Measurements from ENCODE around the gene ADAMTS9.

DNA sequence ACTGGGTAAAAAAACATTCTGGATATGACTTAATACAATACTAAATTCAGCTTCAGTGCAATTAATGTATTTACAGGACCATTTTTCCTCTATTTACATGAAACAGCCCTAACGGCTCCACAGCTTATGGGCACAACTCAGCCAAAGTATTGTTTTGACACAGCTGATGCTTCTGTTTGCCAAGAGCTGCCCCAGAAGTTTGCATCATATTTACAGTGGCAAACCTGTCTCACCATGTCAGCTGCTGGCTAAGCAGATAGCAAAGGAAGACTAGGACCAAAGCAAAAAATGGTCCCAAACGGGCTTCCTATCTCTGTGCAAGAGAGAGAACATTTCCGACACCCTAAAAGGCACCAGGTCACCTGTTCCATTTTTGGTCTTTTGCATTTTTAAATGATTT lies 94.5 kb downstream of the ADAMTS9 start:
- TF ChIP-seq, protein P1, sequence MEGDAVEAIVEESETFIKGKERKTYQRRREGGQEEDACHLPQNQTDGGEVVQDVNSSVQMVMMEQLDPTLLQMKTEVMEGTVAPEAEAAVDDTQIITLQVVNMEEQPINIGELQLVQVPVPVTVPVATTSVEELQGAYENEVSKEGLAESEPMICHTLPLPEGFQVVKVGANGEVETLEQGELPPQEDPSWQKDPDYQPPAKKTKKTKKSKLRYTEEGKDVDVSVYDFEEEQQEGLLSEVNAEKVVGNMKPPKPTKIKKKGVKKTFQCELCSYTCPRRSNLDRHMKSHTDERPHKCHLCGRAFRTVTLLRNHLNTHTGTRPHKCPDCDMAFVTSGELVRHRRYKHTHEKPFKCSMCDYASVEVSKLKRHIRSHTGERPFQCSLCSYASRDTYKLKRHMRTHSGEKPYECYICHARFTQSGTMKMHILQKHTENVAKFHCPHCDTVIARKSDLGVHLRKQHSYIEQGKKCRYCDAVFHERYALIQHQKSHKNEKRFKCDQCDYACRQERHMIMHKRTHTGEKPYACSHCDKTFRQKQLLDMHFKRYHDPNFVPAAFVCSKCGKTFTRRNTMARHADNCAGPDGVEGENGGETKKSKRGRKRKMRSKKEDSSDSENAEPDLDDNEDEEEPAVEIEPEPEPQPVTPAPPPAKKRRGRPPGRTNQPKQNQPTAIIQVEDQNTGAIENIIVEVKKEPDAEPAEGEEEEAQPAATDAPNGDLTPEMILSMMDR (IDR thresholded peaks at IDR 0.05) = no peak
- TF ChIP-seq EZH2 (IDR thresholded peaks at IDR 0.05; ENCODE audit: borderline replicate concordance, insufficient read depth, low read depth, low read length, poor library complexity, severe bottlenecking) = no peak

All from B cell (primary cell).